Measurements from ENCODE around the gene MTIF3. TPM values are rescaled to one million over a fixed set of nuclear protein-coding genes. Genes with fewer than 3 reads are reported as not detected.

The MTIF3 gene
- total RNA-seq, 1 experiment from 2014 or later: 42.0 TPM

GRCh38 chr13:27493981-27494380, 43.6 kb upstream of the MTIF3 start:
- Mint-ChIP-seq H3K36me3 (no peaks in the 10 kb centered on the region), H3K4me3 (no peak overlapping the region), H3K4me1 (peaks cover 10% of the 10 kb centered on the region), H3K27ac (no peak overlapping the region), H3K9me3 (no peaks in the 10 kb centered on the region), H3K27me3 (ENCODE audit: low read depth) (no peaks in the 10 kb centered on the region)
- TF ChIP-seq ZNF425 (CRISPR knock-in tag; conservative IDR thresholded peaks at IDR 0.05) (no peak), ATF1 (CRISPR knock-in tag; IDR thresholded peaks at IDR 0.05) (no peak), ZNF138 (CRISPR knock-in tag; conservative IDR thresholded peaks at IDR 0.05) (no peak), PRRX2 (CRISPR knock-in tag; IDR thresholded peaks at IDR 0.05) (no peak), TEAD4 (CRISPR knock-in tag; IDR thresholded peaks at IDR 0.05) (no peak), ZNF671 (CRISPR knock-in tag; IDR thresholded peaks at IDR 0.05) (no peak), CDX4 (CRISPR knock-in tag; IDR thresholded peaks at IDR 0.05; ENCODE audit: borderline replicate concordance) (no peak), ATF3 (CRISPR knock-in tag; conservative IDR thresholded peaks at IDR 0.05) (no peak), NR3C1 (CRISPR knock-in tag; conservative IDR thresholded peaks at IDR 0.05; ENCODE audit: low read depth) (no peak), IRF2 (CRISPR knock-in tag; IDR thresholded peaks at IDR 0.05; ENCODE audit: borderline replicate concordance, low read depth) (no peak), RELA (CRISPR knock-in tag; IDR thresholded peaks at IDR 0.05; ENCODE audit: borderline replicate concordance) (no peak), CBFB (CRISPR knock-in tag; IDR thresholded peaks at IDR 0.05; ENCODE audit: low read depth) (no peak), ELF4 (CRISPR knock-in tag; IDR thresholded peaks at IDR 0.05; ENCODE audit: low read depth) (no peak)
- TF ChIP-seq, protein P1, sequence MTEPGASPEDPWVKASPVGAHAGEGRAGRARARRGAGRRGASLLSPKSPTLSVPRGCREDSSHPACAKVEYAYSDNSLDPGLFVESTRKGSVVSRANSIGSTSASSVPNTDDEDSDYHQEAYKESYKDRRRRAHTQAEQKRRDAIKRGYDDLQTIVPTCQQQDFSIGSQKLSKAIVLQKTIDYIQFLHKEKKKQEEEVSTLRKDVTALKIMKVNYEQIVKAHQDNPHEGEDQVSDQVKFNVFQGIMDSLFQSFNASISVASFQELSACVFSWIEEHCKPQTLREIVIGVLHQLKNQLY (CRISPR knock-in tag; IDR thresholded peaks at IDR 0.05): no peak
- TF ChIP-seq, protein P2, sequence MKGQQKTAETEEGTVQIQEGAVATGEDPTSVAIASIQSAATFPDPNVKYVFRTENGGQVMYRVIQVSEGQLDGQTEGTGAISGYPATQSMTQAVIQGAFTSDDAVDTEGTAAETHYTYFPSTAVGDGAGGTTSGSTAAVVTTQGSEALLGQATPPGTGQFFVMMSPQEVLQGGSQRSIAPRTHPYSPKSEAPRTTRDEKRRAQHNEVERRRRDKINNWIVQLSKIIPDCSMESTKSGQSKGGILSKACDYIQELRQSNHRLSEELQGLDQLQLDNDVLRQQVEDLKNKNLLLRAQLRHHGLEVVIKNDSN (CRISPR knock-in tag; IDR thresholded peaks at IDR 0.05): no peak
- TF ChIP-seq, protein P3, sequence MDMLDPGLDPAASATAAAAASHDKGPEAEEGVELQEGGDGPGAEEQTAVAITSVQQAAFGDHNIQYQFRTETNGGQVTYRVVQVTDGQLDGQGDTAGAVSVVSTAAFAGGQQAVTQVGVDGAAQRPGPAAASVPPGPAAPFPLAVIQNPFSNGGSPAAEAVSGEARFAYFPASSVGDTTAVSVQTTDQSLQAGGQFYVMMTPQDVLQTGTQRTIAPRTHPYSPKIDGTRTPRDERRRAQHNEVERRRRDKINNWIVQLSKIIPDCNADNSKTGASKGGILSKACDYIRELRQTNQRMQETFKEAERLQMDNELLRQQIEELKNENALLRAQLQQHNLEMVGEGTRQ (CRISPR knock-in tag; IDR thresholded peaks at IDR 0.05): no peak
- TF ChIP-seq, protein P4, sequence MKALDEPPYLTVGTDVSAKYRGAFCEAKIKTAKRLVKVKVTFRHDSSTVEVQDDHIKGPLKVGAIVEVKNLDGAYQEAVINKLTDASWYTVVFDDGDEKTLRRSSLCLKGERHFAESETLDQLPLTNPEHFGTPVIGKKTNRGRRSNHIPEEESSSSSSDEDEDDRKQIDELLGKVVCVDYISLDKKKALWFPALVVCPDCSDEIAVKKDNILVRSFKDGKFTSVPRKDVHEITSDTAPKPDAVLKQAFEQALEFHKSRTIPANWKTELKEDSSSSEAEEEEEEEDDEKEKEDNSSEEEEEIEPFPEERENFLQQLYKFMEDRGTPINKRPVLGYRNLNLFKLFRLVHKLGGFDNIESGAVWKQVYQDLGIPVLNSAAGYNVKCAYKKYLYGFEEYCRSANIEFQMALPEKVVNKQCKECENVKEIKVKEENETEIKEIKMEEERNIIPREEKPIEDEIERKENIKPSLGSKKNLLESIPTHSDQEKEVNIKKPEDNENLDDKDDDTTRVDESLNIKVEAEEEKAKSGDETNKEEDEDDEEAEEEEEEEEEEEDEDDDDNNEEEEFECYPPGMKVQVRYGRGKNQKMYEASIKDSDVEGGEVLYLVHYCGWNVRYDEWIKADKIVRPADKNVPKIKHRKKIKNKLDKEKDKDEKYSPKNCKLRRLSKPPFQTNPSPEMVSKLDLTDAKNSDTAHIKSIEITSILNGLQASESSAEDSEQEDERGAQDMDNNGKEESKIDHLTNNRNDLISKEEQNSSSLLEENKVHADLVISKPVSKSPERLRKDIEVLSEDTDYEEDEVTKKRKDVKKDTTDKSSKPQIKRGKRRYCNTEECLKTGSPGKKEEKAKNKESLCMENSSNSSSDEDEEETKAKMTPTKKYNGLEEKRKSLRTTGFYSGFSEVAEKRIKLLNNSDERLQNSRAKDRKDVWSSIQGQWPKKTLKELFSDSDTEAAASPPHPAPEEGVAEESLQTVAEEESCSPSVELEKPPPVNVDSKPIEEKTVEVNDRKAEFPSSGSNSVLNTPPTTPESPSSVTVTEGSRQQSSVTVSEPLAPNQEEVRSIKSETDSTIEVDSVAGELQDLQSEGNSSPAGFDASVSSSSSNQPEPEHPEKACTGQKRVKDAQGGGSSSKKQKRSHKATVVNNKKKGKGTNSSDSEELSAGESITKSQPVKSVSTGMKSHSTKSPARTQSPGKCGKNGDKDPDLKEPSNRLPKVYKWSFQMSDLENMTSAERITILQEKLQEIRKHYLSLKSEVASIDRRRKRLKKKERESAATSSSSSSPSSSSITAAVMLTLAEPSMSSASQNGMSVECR (CRISPR knock-in tag; IDR thresholded peaks at IDR 0.05; ENCODE audit: borderline replicate concordance): no peak
- POLR2A ChIA-PET: no interaction called here
- DNase-seq (ENCODE audit: low spot score): no peak
- no peak for ATAC-seq
- CTCF ChIA-PET: interaction anchor here (0.9 kb wide), 1 partner anchor 39 kb away, joined by 3 read pairs; no protein-coding TSS in a partner anchor
